ENCODE data around the gene MAML3. TPM values are rescaled to one million over a fixed set of nuclear protein-coding genes. Genes with fewer than 3 reads are reported as not detected.

The MAML3 gene
- total and polyA plus RNA-seq, 10 donors, result 0.63 to 18.4 (median 12.7) TPM

GRCh38 chr4:140133576-140133975, 20.4 kb downstream of the MAML3 start:
- Histone ChIP-seq H3K4me3 (no peak overlapping the region), H3K27ac (no peak overlapping the region), H3K36me3 (no peaks in the 10 kb centered on the region), H3K27me3 (replicated peaks in 1 of 7) (no peaks in the 10 kb centered on the region), H3K9me3 (no peaks in the 10 kb centered on the region), H3K4me1 (peaks cover 0 to 19% (median 0%) of the 10 kb centered on the region in 6 donors)
- DNase-seq, result no peak
- WGBS, 5 donors, result 81 to 98% (median 87%) methylated on average over 3 of the region's 3 CpGs
- intact Hi-C loops (cut with DNase I; ENCODE audit: low total_unique reads), result no loop called here
- no peak for TF ChIP-seq CTCF (IDR thresholded peaks at IDR 0.05 in 8 of 11, conservative IDR thresholded peaks at IDR 0.05 in 3 of 11)
- no peak for TF ChIP-seq POLR2AphosphoS5 (IDR thresholded peaks at IDR 0.05)
- no peak for TF ChIP-seq POLR2A (IDR thresholded peaks at IDR 0.05)

DNA sequence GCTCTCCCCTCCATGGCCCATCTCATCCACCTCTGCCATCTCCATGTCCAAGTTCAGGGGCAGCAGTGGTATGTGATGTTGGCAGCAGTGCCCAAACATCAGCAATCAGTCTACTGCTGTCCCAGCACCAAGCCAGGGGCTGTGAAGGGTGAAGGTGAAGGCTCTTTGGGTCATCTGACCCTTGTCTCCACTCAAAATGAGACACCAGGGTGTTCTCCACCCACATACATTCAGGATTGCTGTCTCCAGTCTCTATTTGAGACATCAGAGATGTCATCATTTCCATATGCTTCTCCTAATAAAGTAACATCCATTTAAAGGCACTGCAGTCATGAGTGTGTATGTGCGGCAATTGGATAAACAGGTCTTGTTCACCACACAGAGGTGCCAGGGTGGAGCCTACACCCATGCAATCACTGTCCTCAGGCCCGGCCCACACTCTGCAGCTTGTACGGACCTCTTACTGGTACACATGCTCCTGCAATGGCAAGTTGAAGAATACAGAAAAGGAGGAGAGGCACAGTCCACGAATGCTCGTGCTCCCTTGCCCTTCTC, 22.2 kb downstream of the MAML3 start:
- Histone ChIP-seq H3K4me1 (peaks cover 0 to 18% (median 0%) of the 10 kb centered on the region in 6 donors), H3K4me3 (no peak overlapping the region)
- 89 to 97% (median 92%) methylated on average over 5 of the region's 5 CpGs for whole genome bisulfite sequencing, 5 donors

DNA sequence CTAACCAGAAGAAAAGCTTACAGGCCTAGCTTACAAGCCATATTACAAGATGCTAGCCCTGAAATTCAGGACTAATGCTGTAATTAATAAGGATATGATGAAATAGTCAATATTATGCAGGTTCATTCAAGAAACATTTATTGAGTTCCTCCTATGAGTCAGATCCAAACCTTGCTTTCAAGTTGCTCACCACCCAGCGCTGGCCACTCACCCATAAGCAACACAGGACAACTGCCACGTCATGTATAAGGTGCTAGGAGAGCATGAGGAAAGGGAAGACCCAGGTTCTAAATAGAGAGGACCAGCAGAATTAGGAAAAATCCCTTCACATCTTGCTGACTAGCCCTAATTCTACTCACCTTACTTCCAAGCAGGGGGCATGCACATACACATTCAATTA, 23.3 kb downstream of the MAML3 start:
- Histone ChIP-seq H3K27ac (no peak overlapping the region), H3K4me1 (peaks cover 0 to 9% (median 0%) of the 10 kb centered on the region in 6 donors), H3K4me3 (no peak overlapping the region), H3K27me3 (replicated peaks in 1 of 7) (no peaks in the 10 kb centered on the region), H3K9me3 (no peaks in the 10 kb centered on the region), H3K36me3 (no peaks in the 10 kb centered on the region)
- DNase-seq, result no peak
- intact Hi-C loops (cut with DNase I; ENCODE audit: low total_unique reads), result no loop called here
- WGBS, 5 donors, result 61 to 87% (median 68%) methylated on average over 2 of the region's 2 CpGs
- no peak for TF ChIP-seq POLR2AphosphoS5 (IDR thresholded peaks at IDR 0.05)
- TF ChIP-seq POLR2A (IDR thresholded peaks at IDR 0.05), result no peak
- no peak for TF ChIP-seq CTCF (IDR thresholded peaks at IDR 0.05 in 8 of 11, conservative IDR thresholded peaks at IDR 0.05 in 3 of 11)

More for the DNA sequence above, 22.2 kb downstream of the MAML3 start:
- H3K9me3 ChIP-seq, result no peaks in the 10 kb centered on the region
- TF ChIP-seq POLR2A (IDR thresholded peaks at IDR 0.05) (no peak), POLR2AphosphoS5 (IDR thresholded peaks at IDR 0.05) (no peak), CTCF (IDR thresholded peaks at IDR 0.05 in 8 of 11, conservative IDR thresholded peaks at IDR 0.05 in 3 of 11) (no peak)
- DNase-seq, result no peak
- no peaks in the 10 kb centered on the region for H3K36me3 ChIP-seq
- no peaks in the 10 kb centered on the region for H3K27me3 ChIP-seq (replicated peaks in 1 of 7)
- intact Hi-C loops (cut with DNase I; ENCODE audit: low total_unique reads), result no loop called here
- H3K27ac ChIP-seq, result no peak overlapping the region

- no peaks in the 10 kb centered on the region for H3K27me3 ChIP-seq (replicated peaks in 1 of 7)
- 80 to 96% (median 92%) methylated on average over 2 of the region's 2 CpGs for WGBS, 5 donors
- DNase-seq, result no peak
- H3K36me3 ChIP-seq, result no peaks in the 10 kb centered on the region
- H3K9me3 ChIP-seq, result no peaks in the 10 kb centered on the region
- no peak for TF ChIP-seq CTCF (IDR thresholded peaks at IDR 0.05 in 8 of 11, conservative IDR thresholded peaks at IDR 0.05 in 3 of 11)
- TF ChIP-seq POLR2A (IDR thresholded peaks at IDR 0.05), result no peak
- TF ChIP-seq POLR2AphosphoS5 (IDR thresholded peaks at IDR 0.05), result no peak
- H3K27ac ChIP-seq, result no peak overlapping the region
- H3K4me3 ChIP-seq, result no peak overlapping the region
- H3K4me1 ChIP-seq, result no peaks in the 10 kb centered on the region
- intact Hi-C loops (cut with DNase I; ENCODE audit: low total_unique reads), result no loop called here
Measured at GRCh38 chr4:140127422-140127821, 26.6 kb downstream of the MAML3 start.

All from spleen (tissue), 11 donors.